Uterus (tissue), 4 donors: ENCODE data around the gene CCL20. TPM values are rescaled to one million over a fixed set of nuclear protein-coding genes. Genes with fewer than 3 reads are reported as not detected.

ENCODE experiments used
- DNase-seq, 2 donors: peaks; one replicate each; pipeline ENCODE4 v3.0.0-alpha.2; 2019 to 2020
- H3K27ac ChIP-seq, 2 donors: fragments of 200-600 bp; sonication (generic); 1 replicate in 1 of 2; 2 replicates in 1 of 2; pipeline ENCODE4 v1.5.1; 2016 to 2018
- H3K27me3 ChIP-seq, 2 donors: fragments of 200-600 bp; sonication (generic); one replicate each; pipeline ENCODE4 v1.5.1; 2018 to 2019; ENCODE audit warnings: control low read depth in 1 of 2
- H3K36me3 ChIP-seq, 2 donors: fragments of 200-600 bp; sonication (generic); one replicate each; pipeline ENCODE4 v1.5.1; 2019; ENCODE audit warnings: control low read depth in 1 of 2
- H3K4me1 ChIP-seq, 2 donors: fragments of 200-600 bp; sonication (generic); one replicate each; pipeline ENCODE4 v1.5.1; 2018 to 2019; ENCODE audit warnings: control low read depth in 1 of 2
- H3K4me3 ChIP-seq, 2 donors: fragments of 200-600 bp; sonication (generic); 1 replicate in 1 of 2; 2 replicates in 1 of 2; pipeline ENCODE4 v1.5.1; 2018 to 2019; ENCODE audit warnings: mild to moderate bottlenecking in 1 of 2
- H3K9me3 ChIP-seq, 2 donors: fragments of 200-600 bp; sonication (generic); one replicate each; pipeline ENCODE4 v1.5.1; 2019; ENCODE audit warnings: control low read depth in 1 of 2
- POLR2A ChIP-seq, 2 donors: fragments of 450-650 bp; IDR thresholded peaks; one replicate each; pipeline ENCODE4 v1.6.1; 2016; ENCODE audit warnings: antibody characterized with exemption in 2 of 2, mild to moderate bottlenecking in 1 of 2, moderate library complexity in 1 of 2
- intact Hi-C: fragments of 100-400 bp; cut with DNase I; formaldehyde crosslinking; loops from one replicate; pipeline ENCODE4 v1.15.1; 2023; ENCODE audit warnings: low total_unique reads
- total RNA-seq, 4 donors: library from RNA; depleted of rRNA in 3 of 4; stranded (reverse); fragments of >200 nt in 3 of 4; gene quantifications; one replicate each; pipeline versions ENCODE4 v1.1.0 to v1.2.4, GENCODE V29; 2014 to 2023
- TF ChIP-seq, protein P1 (sequence below), 4 experiments: fragments of 200-600 bp in 2 of 4; fragments of 450-650 bp in 2 of 4; sonication (generic) in 2 of 4; IDR thresholded peaks; one replicate each; pipeline ENCODE4 v1.5.1; 2016 to 2019; ENCODE audit warnings: antibody characterized with exemption in 4 of 4, mild to moderate bottlenecking in 2 of 4, moderate library complexity in 1 of 4
- donor health status: DM: yes; HTN: yes; CAD: no.

The CCL20 gene
- total RNA-seq, 4 donors from 2014 or later, result not detected

DNA sequence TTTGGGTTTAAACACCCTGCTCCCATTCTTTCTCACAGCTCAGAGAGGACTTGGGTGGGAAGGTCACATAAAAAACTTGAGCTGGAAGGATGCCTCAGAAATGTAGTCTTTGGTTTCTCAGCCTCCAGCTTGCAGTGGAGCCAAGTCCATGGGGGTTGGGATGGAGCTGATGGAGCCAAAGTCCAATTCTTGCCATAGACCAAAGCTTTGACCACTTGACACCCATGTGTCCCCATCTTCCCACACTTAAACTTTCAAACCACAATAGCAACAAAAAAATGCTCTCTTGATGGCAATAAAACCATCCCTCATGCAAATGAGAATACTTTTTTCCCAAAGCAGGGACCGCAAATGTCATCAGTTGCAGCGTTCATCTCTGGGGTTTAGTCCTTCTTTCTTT lies 43.1 kb downstream of the CCL20 start:
- Histone ChIP-seq H3K4me1 (no peaks in the 10 kb centered on the region), H3K4me3 (no peak overlapping the region), H3K27ac (no peak overlapping the region), H3K36me3 (no peaks in the 10 kb centered on the region), H3K27me3 (no peaks in the 10 kb centered on the region), H3K9me3 (no peaks in the 10 kb centered on the region)
- no peak for DNase-seq
- intact Hi-C loops, result no loop called here
- no peak for TF ChIP-seq POLR2A (IDR thresholded peaks at IDR 0.05)
- TF ChIP-seq, protein P1, sequence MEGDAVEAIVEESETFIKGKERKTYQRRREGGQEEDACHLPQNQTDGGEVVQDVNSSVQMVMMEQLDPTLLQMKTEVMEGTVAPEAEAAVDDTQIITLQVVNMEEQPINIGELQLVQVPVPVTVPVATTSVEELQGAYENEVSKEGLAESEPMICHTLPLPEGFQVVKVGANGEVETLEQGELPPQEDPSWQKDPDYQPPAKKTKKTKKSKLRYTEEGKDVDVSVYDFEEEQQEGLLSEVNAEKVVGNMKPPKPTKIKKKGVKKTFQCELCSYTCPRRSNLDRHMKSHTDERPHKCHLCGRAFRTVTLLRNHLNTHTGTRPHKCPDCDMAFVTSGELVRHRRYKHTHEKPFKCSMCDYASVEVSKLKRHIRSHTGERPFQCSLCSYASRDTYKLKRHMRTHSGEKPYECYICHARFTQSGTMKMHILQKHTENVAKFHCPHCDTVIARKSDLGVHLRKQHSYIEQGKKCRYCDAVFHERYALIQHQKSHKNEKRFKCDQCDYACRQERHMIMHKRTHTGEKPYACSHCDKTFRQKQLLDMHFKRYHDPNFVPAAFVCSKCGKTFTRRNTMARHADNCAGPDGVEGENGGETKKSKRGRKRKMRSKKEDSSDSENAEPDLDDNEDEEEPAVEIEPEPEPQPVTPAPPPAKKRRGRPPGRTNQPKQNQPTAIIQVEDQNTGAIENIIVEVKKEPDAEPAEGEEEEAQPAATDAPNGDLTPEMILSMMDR (IDR thresholded peaks at IDR 0.05), result no peak

DNA sequence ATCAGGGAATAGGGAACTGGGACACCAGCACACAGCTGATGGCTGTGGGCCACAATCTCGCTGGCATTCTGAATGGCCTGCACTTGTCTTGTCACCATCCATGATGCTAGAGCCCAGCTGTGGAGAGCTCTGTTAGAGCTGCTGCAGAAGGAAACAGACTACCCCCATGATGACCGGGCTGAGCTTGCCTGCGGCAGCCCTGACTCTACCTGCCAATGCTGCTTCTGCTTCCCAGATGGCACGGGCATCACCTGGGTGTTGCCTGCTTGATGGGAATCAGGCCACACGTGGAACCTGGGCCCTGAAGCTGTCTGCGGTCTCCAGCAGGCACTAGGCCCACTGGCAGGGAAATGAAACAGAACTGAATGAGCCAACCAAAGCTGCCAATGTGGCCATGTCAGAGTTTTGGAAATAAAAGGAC lies 46.6 kb downstream of the CCL20 start:
- intact Hi-C loops, result no loop called here
- Histone ChIP-seq H3K27me3 (no peaks in the 10 kb centered on the region), H3K9me3 (no peaks in the 10 kb centered on the region), H3K27ac (no peak overlapping the region), H3K4me1 (no peaks in the 10 kb centered on the region), H3K4me3 (no peak overlapping the region), H3K36me3 (no peaks in the 10 kb centered on the region)
- DNase-seq, result no peak
- TF ChIP-seq, protein P1 (IDR thresholded peaks at IDR 0.05), result no peak
- no peak for TF ChIP-seq POLR2A (IDR thresholded peaks at IDR 0.05)

DNA sequence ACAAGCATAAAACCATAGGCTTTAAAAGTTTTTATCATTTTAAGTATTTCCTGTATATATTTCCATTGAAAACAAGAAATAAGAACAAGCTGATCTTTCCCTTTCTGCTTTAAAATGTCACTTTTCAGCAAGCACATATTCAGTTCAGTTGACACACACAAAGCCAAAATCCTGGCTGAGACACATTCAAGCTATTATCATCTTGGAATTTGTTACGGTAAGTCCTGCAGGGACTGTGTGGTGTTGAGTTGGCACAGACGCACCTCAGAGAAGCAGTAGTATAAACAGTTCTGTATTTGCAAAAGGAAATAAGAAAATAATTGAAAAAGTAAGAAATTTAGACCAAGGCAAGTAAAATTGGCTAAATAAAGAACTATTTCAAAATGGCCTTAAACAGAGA lies 47.4 kb downstream of the CCL20 start:
- intact Hi-C loops, result no loop called here
- no peaks in the 10 kb centered on the region for H3K36me3 ChIP-seq
- H3K4me3 ChIP-seq, result no peak overlapping the region
- TF ChIP-seq, protein P1 (IDR thresholded peaks at IDR 0.05), result no peak
- H3K9me3 ChIP-seq, result no peaks in the 10 kb centered on the region
- H3K27ac ChIP-seq, result no peak overlapping the region
- H3K4me1 ChIP-seq, result no peaks in the 10 kb centered on the region
- H3K27me3 ChIP-seq, result no peaks in the 10 kb centered on the region
- no peak for DNase-seq

DNA sequence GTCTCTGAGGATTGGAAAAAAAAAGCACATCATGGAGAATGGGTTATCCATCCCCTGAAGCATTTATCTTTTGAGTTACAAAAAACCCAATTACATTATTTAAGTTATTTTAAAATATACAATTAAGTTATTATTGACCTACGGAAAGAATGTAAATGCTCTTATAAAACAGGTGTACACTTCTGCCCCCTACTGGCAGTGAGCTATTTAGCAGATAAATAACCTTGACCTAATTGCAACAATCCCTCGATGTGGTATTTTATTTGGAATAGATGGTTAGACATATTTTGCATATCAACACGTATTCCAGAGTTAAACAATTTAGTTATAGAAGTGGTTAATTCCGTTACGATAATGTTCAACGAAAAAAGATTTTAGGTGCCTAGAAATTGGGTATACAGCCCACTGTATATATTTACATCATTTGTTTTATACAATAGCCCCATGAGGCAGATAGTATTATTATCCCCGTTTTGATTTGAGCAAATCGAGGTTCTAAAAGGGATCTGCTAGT lies 48.6 kb downstream of the CCL20 start:
- TF ChIP-seq POLR2A (IDR thresholded peaks at IDR 0.05), result no peak
- TF ChIP-seq, protein P1 (IDR thresholded peaks at IDR 0.05), result no peak
- DNase-seq, result no peak
- no peaks in the 10 kb centered on the region for H3K27me3 ChIP-seq
- no peak overlapping the region for H3K4me3 ChIP-seq
- no peak overlapping the region for H3K27ac ChIP-seq
- no peaks in the 10 kb centered on the region for H3K4me1 ChIP-seq
- H3K9me3 ChIP-seq, result no peaks in the 10 kb centered on the region
- H3K36me3 ChIP-seq, result no peaks in the 10 kb centered on the region
- intact Hi-C loops, result no loop called here

DNA sequence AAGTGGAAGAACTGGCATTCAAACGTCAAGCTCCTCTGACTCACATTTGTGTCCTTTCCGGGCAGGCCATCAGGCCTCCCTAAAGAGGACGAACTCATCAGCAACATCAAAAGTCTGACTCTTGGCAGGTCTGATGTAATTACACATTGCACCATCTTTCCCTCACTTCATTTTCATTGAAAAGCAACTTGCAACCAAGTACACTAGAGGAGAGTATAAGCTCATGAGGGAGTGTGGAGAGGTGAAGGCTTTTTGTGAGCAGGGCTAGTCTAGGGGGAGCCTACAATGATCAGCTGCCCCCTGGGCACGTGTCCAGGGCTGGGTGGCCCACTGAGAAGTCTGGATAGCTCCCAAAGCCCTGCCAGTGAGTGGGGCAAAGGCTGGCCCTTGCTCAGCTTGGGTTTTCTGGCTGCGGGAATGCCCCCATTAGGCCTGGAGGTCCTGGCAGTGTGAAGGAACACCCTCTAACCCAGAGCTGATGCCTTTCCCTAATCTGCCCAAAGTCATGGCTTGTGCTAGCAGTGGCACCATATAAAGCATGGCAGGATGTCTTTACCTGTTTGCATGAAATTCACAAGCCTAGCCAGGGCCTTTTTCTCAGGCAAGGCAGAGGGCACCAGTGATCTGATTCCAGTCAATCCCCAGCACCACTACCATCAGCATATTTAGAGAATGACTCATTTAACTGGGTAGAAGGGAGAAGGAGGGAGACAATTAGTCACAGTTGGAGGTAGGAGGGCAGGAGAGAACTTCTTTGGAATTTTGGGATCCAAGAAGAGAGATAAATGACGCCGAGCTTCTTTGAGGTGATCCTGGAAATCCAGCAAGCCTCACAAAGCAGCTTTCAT lies 49.3 kb downstream of the CCL20 start:
- Histone ChIP-seq H3K27ac (no peak overlapping the region), H3K9me3 (no peaks in the 10 kb centered on the region), H3K4me1 (no peaks in the 10 kb centered on the region), H3K27me3 (no peaks in the 10 kb centered on the region), H3K4me3 (no peak overlapping the region), H3K36me3 (no peaks in the 10 kb centered on the region)
- TF ChIP-seq, protein P1 (IDR thresholded peaks at IDR 0.05), result no peak
- TF ChIP-seq POLR2A (IDR thresholded peaks at IDR 0.05), result no peak
- intact Hi-C loops, result no loop called here
- no peak for DNase-seq
